22Rv1 (cell line): ENCODE measurements around the gene TRAPPC10.

Source experiments
- CTCF ChIP-seq: fragments of 450-650 bp; IDR thresholded peaks from 2 replicates; pipeline ENCODE4 v1.5.1; 2017; ENCODE audit warnings: mild to moderate bottlenecking
- ZFX ChIP-seq: fragments of 450-650 bp; IDR thresholded peaks from 2 replicates; pipeline ENCODE4 v1.6.1; 2017; ENCODE audit warnings: antibody characterized with exemption, borderline replicate concordance

- TF ChIP-seq CTCF: no peak
- TF ChIP-seq ZFX: no peak
Measured at GRCh38 chr21:44090325-44090724, 78.2 kb downstream of the TRAPPC10 start.
